GM21515 (cell line): Measurements from ENCODE around the gene DMXL1.
"Not testable (repeated sequence)": the region's sequence is repeated elsewhere in the genome, so short reads cannot be mapped to it uniquely, and the experiment has no call there.

Experiments used
- ATAC-seq: cut with Tn5 transposase; IDR thresholded peaks from one replicate; pipeline ENCODE4 v1.9.1; 2021; ENCODE audit not compliant: unreplicated experiment

DMXL1 gene

GRCh38 chr5:119200795-119201194 lies 129.9 kb downstream of the DMXL1 start:
- no peak for ATAC-seq

- ATAC-seq: no peak
Observed at GRCh38 chr5:119207105-119207504, 136.2 kb downstream of the DMXL1 start.

GRCh38 chr5:119212026-119212425 lies 141.1 kb downstream of the DMXL1 start:
- ATAC-seq: no peak

GRCh38 chr5:119212676-119213075 lies 141.8 kb downstream of the DMXL1 start:
- ATAC-seq: no peak

GRCh38 chr5:119217183-119217582 lies 146.3 kb downstream of the DMXL1 start:
- ATAC-seq: no peak

GRCh38 chr5:119218830-119219782 lies 148.2 kb downstream of the DMXL1 start:
- ATAC-seq: no peak

GRCh38 chr5:119220576-119221197 lies 149.8 kb downstream of the DMXL1 start:
- peak; percentile 85 for ATAC-seq

- no peak for ATAC-seq
Observed at GRCh38 chr5:119221330-119221729, 150.4 kb downstream of the DMXL1 start.

GRCh38 chr5:119229950-119230349 lies 159.1 kb downstream of the DMXL1 start:
- no peak for ATAC-seq

GRCh38 chr5:119238265-119239118 lies 167.6 kb downstream of the DMXL1 start:
- ATAC-seq: no peak

- no peak for ATAC-seq
Observed at GRCh38 chr5:119239119-119239417, 168.2 kb downstream of the DMXL1 start.

GRCh38 chr5:119239826-119240225 lies 168.9 kb downstream of the DMXL1 start:
- not testable (repeated sequence) for ATAC-seq

GRCh38 chr5:119243888-119244287 lies 173.0 kb downstream of the DMXL1 start:
- ATAC-seq: no peak

- no peak for ATAC-seq
Observed at GRCh38 chr5:119250946-119251901, 180.3 kb downstream of the DMXL1 start.

- peak; percentile 50 for ATAC-seq
Observed at GRCh38 chr5:119255571-119256356, 184.9 kb downstream of the DMXL1 start.

- ATAC-seq: no peak
Observed at GRCh38 chr5:119257613-119258012, 186.7 kb downstream of the DMXL1 start.

- ATAC-seq: no peak
Observed at GRCh38 chr5:119263639-119264038, 192.8 kb downstream of the DMXL1 start.

- ATAC-seq: no peak
Observed at GRCh38 chr5:119264186-119264585, 193.3 kb downstream of the DMXL1 start.

- ATAC-seq: peak; percentile 69
Observed at GRCh38 chr5:119267958-119268386, 197.1 kb downstream of the DMXL1 start.
